SK-N-SH treated with all-trans-retinoic acid at 6 μM for 48 hours (cell line): ENCODE measurements around the gene MCM8.

Experiments used
- ATAC-seq: fragments of 200-7000 bp; cut with Tn5 transposase; 3 replicates; pipeline ENCODE4 v1.9.1; 2020; ENCODE audit warnings: mild to moderate bottlenecking, moderate library complexity
- ARNTL ChIP-seq: fragments of 450-650 bp; formaldehyde crosslinking; IDR thresholded peaks from 2 replicates; pipeline ENCODE4 v1.5.0; 2020; ENCODE audit warnings: low read depth, mild to moderate bottlenecking, moderate library complexity, borderline replicate concordance
- BACH2 ChIP-seq: fragments of 250-450 bp; sonication (Bioruptor Pico); IDR thresholded peaks from 2 replicates; pipeline ENCODE4 v1.9.0; 2021; ENCODE audit warnings: mild to moderate bottlenecking, borderline replicate concordance
- CSDC2 ChIP-seq: fragments of 250-450 bp; sonication (Bioruptor Pico); IDR thresholded peaks from 2 replicates; pipeline ENCODE4 v1.5.0; 2020; ENCODE audit warnings: mild to moderate bottlenecking, moderate library complexity
- CSRNP3 ChIP-seq: fragments of 250-450 bp; sonication (Bioruptor Pico); IDR thresholded peaks from 2 replicates; pipeline ENCODE4 v1.5.1; 2021; ENCODE audit warnings: mild to moderate bottlenecking, moderate library complexity
- ESRRG ChIP-seq: fragments of 250-450 bp; sonication (Bioruptor Pico); IDR thresholded peaks from 2 replicates; pipeline ENCODE4 v1.6.1; 2021; ENCODE audit warnings: mild to moderate bottlenecking
- GLIS3 ChIP-seq: fragments of 250-450 bp; sonication (Bioruptor Pico); IDR thresholded peaks from 2 replicates; pipeline ENCODE4 v1.5.0; 2020; ENCODE audit warnings: mild to moderate bottlenecking, moderate library complexity
- ISL1 ChIP-seq: fragments of 250-450 bp; sonication (Bioruptor Pico); IDR thresholded peaks from 2 replicates; pipeline ENCODE4 v2.1.2; 2022; ENCODE audit warnings: mild to moderate bottlenecking, moderate library complexity
- OSR1 ChIP-seq: fragments of 250-450 bp; sonication (Bioruptor Pico); IDR thresholded peaks from 2 replicates; pipeline ENCODE4 v1.8.0; 2022; ENCODE audit warnings: moderate library complexity, mild to moderate bottlenecking, inconsistent platforms
- POU6F1 ChIP-seq: fragments of 250-450 bp; sonication (Bioruptor Pico); IDR thresholded peaks from 2 replicates; pipeline ENCODE4 v1.8.0; 2021; ENCODE audit warnings: low read depth, mild to moderate bottlenecking, moderate library complexity, borderline replicate concordance
- PPARA ChIP-seq: fragments of 250-450 bp; sonication (Bioruptor Pico); IDR thresholded peaks from 2 replicates; pipeline ENCODE4 v1.5.0; 2020; ENCODE audit warnings: mild to moderate bottlenecking, borderline replicate concordance
- RARB ChIP-seq: fragments of 250-450 bp; sonication (Bioruptor Pico); IDR thresholded peaks from 2 replicates; pipeline ENCODE4 v1.8.0; 2021; ENCODE audit warnings: mild to moderate bottlenecking, moderate library complexity
- SNAI2 ChIP-seq: fragments of 250-450 bp; sonication (Bioruptor Pico); IDR thresholded peaks from 2 replicates; pipeline ENCODE4 v1.5.0; 2020; ENCODE audit warnings: mild to moderate bottlenecking, moderate library complexity
- TCF4 ChIP-seq: fragments of 250-450 bp; sonication (Bioruptor Pico); IDR thresholded peaks from 2 replicates; pipeline ENCODE4 v1.8.0; 2021; ENCODE audit warnings: mild to moderate bottlenecking, moderate library complexity, borderline replicate concordance
- TOX ChIP-seq: fragments of 250-450 bp; sonication (Bioruptor Pico); IDR thresholded peaks from 2 replicates; pipeline ENCODE4 v1.8.0; 2021; ENCODE audit warnings: mild to moderate bottlenecking, moderate library complexity, borderline replicate concordance
- TSHZ2 ChIP-seq: fragments of 250-450 bp; sonication (Bioruptor Pico); IDR thresholded peaks from 2 replicates; pipeline ENCODE4 v1.5.0; 2020; ENCODE audit warnings: mild to moderate bottlenecking, moderate library complexity
- ZC3H10 ChIP-seq: fragments of 250-450 bp; sonication (Bioruptor Pico); IDR thresholded peaks from 2 replicates; pipeline ENCODE4 v1.5.1; 2021; ENCODE audit warnings: mild to moderate bottlenecking, moderate library complexity
- ZFP3 ChIP-seq: fragments of 250-450 bp; sonication (Bioruptor Pico); IDR thresholded peaks from 2 replicates; pipeline ENCODE4 v1.5.0; 2020; ENCODE audit warnings: mild to moderate bottlenecking, moderate library complexity
- ZFP30 ChIP-seq: fragments of 450-650 bp; formaldehyde crosslinking; IDR thresholded peaks from 2 replicates; pipeline ENCODE4 v1.5.0; 2022; ENCODE audit warnings: mild to moderate bottlenecking, moderate library complexity
- ZNF565 ChIP-seq: fragments of 450-650 bp; formaldehyde crosslinking; conservative IDR thresholded peaks from 2 replicates; pipeline ENCODE4 v1.5.0; 2020; ENCODE audit warnings: low read depth, mild to moderate bottlenecking, moderate library complexity
- ZNF70 ChIP-seq: fragments of 450-650 bp; formaldehyde crosslinking; IDR thresholded peaks from 2 replicates; pipeline ENCODE4 v1.5.0; 2020; ENCODE audit warnings: mild to moderate bottlenecking, moderate library complexity
- ZNF8 ChIP-seq: fragments of 450-650 bp; formaldehyde crosslinking; IDR thresholded peaks from 2 replicates; pipeline ENCODE4 v1.5.0; 2020; ENCODE audit warnings: mild to moderate bottlenecking, moderate library complexity
- TF ChIP-seq, protein P1 (sequence below): fragments of 250-450 bp; sonication (Bioruptor Pico); IDR thresholded peaks from 2 replicates; pipeline ENCODE4 v1.5.1; 2020; ENCODE audit warnings: low read depth, mild to moderate bottlenecking, moderate library complexity
- TF ChIP-seq, protein P2 (sequence below): fragments of 250-450 bp; sonication (Bioruptor Pico); IDR thresholded peaks from 2 replicates; pipeline ENCODE4 v1.8.0; 2020; ENCODE audit warnings: mild to moderate bottlenecking, moderate library complexity, borderline replicate concordance

The MCM8 gene

DNA sequence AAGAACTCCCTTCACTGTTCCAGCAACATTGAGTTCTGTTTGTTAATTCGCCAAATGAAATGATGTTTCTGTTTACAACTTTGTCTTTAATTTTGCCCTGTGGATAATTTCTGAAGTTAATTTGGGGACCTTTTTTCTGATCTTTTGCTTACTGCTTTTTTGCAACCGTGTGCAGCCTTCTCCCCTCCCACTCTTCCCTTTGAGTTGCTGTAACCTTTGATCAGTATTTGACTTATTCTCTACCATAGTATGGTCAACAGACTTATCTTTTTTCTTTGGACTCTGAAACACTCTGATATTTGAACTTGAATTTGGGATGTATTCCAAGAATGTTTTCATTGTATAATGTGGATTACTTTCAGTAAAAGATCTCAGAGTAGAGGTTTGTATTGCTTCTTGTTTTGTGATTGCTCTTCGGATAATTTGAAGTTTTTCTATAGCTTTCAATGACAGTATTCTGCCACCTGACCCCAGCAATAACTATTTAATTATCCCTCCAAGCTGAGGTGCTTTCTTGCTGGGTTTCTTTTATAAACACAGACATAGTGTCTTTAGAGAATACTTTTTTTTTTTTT is 57.2 kb downstream of the MCM8 start:
- TF ChIP-seq POU6F1 (CRISPR knock-in tag), result no peak
- no peak for TF ChIP-seq ZNF565 (CRISPR knock-in tag)
- TF ChIP-seq ARNTL (CRISPR knock-in tag), result no peak
- TF ChIP-seq OSR1 (CRISPR knock-in tag), result no peak
- no peak for TF ChIP-seq ISL1 (CRISPR knock-in tag)
- TF ChIP-seq CSRNP3, result no peak
- TF ChIP-seq SNAI2 (CRISPR knock-in tag), result no peak
- no peak for TF ChIP-seq ZFP3
- no peak for TF ChIP-seq TOX (CRISPR knock-in tag)
- no peak for TF ChIP-seq BACH2 (CRISPR knock-in tag)
- no peak for TF ChIP-seq GLIS3
- no peak for TF ChIP-seq ESRRG (CRISPR knock-in tag)
- TF ChIP-seq, protein P1, sequence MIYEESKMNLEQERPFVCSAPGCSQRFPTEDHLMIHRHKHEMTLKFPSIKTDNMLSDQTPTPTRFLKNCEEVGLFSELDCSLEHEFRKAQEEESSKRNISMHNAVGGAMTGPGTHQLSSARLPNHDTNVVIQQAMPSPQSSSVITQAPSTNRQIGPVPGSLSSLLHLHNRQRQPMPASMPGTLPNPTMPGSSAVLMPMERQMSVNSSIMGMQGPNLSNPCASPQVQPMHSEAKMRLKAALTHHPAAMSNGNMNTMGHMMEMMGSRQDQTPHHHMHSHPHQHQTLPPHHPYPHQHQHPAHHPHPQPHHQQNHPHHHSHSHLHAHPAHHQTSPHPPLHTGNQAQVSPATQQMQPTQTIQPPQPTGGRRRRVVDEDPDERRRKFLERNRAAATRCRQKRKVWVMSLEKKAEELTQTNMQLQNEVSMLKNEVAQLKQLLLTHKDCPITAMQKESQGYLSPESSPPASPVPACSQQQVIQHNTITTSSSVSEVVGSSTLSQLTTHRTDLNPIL (CRISPR knock-in tag), result no peak
- no peak for TF ChIP-seq TSHZ2
- TF ChIP-seq TCF4 (CRISPR knock-in tag), result no peak
- no peak for TF ChIP-seq ZNF8 (CRISPR knock-in tag)
- TF ChIP-seq, protein P2, sequence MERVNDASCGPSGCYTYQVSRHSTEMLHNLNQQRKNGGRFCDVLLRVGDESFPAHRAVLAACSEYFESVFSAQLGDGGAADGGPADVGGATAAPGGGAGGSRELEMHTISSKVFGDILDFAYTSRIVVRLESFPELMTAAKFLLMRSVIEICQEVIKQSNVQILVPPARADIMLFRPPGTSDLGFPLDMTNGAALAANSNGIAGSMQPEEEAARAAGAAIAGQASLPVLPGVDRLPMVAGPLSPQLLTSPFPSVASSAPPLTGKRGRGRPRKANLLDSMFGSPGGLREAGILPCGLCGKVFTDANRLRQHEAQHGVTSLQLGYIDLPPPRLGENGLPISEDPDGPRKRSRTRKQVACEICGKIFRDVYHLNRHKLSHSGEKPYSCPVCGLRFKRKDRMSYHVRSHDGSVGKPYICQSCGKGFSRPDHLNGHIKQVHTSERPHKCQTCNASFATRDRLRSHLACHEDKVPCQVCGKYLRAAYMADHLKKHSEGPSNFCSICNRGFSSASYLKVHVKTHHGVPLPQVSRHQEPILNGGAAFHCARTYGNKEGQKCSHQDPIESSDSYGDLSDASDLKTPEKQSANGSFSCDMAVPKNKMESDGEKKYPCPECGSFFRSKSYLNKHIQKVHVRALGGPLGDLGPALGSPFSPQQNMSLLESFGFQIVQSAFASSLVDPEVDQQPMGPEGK (CRISPR knock-in tag), result no peak
- no peak for TF ChIP-seq CSDC2
- no peak for TF ChIP-seq ZFP30 (CRISPR knock-in tag)
- ATAC-seq, result no peak

DNA sequence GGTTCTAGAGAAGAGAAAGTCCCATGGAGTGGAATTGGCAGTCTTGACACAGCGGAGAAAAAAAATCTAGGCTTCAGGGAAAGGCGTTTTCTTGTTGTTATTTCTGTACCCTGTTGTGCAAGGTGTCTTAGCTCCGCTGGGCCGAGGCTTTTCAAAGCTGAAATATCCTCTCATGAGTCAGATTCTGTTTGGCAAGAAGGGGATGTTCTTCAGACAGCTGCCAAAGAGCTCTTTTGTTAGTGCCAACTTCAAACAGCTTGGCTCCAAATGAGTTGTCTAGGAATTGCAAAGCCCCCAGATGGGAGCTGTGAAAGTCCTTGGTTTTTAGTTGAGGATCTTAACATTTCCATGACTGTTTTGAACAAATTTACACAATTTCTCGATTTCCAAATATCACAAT is 57.8 kb downstream of the MCM8 start:
- ATAC-seq, result no peak
- TF ChIP-seq ISL1 (CRISPR knock-in tag), result no peak
- no peak for TF ChIP-seq ZFP3
- TF ChIP-seq PPARA (CRISPR knock-in tag), result no peak
- TF ChIP-seq OSR1 (CRISPR knock-in tag), result no peak
- no peak for TF ChIP-seq ZNF565 (CRISPR knock-in tag)
- TF ChIP-seq SNAI2 (CRISPR knock-in tag), result no peak
- no peak for TF ChIP-seq POU6F1 (CRISPR knock-in tag)
- TF ChIP-seq CSDC2, result no peak
- TF ChIP-seq RARB, result no peak
- no peak for TF ChIP-seq ARNTL (CRISPR knock-in tag)
- TF ChIP-seq TOX (CRISPR knock-in tag), result no peak
- no peak for TF ChIP-seq ZNF8 (CRISPR knock-in tag)
- TF ChIP-seq BACH2 (CRISPR knock-in tag), result no peak
- TF ChIP-seq ZC3H10 (CRISPR knock-in tag), result no peak
- no peak for TF ChIP-seq TSHZ2
- no peak for TF ChIP-seq GLIS3
- no peak for TF ChIP-seq CSRNP3
- no peak for TF ChIP-seq ZNF70 (CRISPR knock-in tag)
